Embryonic facial prominence (tissue), 1 donor: ENCODE data around the gene SOX18.

ENCODE experiments used
- DNase-seq: peaks from one replicate; pipeline ENCODE4 v3.0.0-alpha.2; 2016; ENCODE audit errors: extremely low spot score

Gene SOX18

GRCh38 chr20:64080813-64081623 lies 31.6 kb upstream of the SOX18 start:
- no peak for DNase-seq

GRCh38 chr20:64080013-64080812 lies 30.8 kb upstream of the SOX18 start, which contains the start of gene OPRL1:
Gene OPRL1 (plus strand): TSS chr20:64080082. CDS start chr20:64092721, 12,639 bp downstream.
- DNase-seq: no peak

GRCh38 chr20:64079273-64080012 lies 30.0 kb upstream of the SOX18 start, which contains the start of gene RGS19:
Gene RGS19 (minus strand): TSS chr20:64079518. CDS start chr20:64076886, 2,632 bp downstream.
- DNase-seq: no peak

- DNase-seq: no peak
Observed at GRCh38 chr20:64078934-64079272, 29.5 kb upstream of the SOX18 start.

GRCh38 chr20:64077876-64078551 lies 28.6 kb upstream of the SOX18 start:
- DNase-seq: no peak

GRCh38 chr20:64077541-64077875 lies 28.1 kb upstream of the SOX18 start:
- no peak for DNase-seq

GRCh38 chr20:64077094-64077493 lies 27.7 kb upstream of the SOX18 start:
- no peak for DNase-seq

GRCh38 chr20:64076061-64076997 lies 26.9 kb upstream of the SOX18 start:
- DNase-seq: no peak

- no peak for DNase-seq
Observed at GRCh38 chr20:64075556-64075955, 26.1 kb upstream of the SOX18 start.

GRCh38 chr20:64074963-64075362 lies 25.5 kb upstream of the SOX18 start:
- no peak for DNase-seq

- DNase-seq: no peak
Observed at GRCh38 chr20:64074184-64074789, 24.8 kb upstream of the SOX18 start.

- no peak for DNase-seq
Observed at GRCh38 chr20:64073476-64074183, 24.2 kb upstream of the SOX18 start.

GRCh38 chr20:64072498-64073063 lies 23.1 kb upstream of the SOX18 start:
- DNase-seq: no peak

GRCh38 chr20:64071341-64072332 lies 22.2 kb upstream of the SOX18 start:
- DNase-seq: no peak

- DNase-seq: no peak
Observed at GRCh38 chr20:64070244-64070993, 21.0 kb upstream of the SOX18 start.

GRCh38 chr20:64069614-64070243 lies 20.3 kb upstream of the SOX18 start:
- DNase-seq: no peak

- no peak for DNase-seq
Observed at GRCh38 chr20:64069209-64069613, 19.8 kb upstream of the SOX18 start.
